HepG2 (cell line): ENCODE results near the gene RPL36AL. TPM values are rescaled to one million over a fixed set of nuclear protein-coding genes. Genes with fewer than 3 reads are reported as not detected.
A peak's percentile ranks its signal among the peaks of the same experiment; 100 is the strongest.

ENCODE experiments used
- CCDC6 ChIP-seq: sonication (generic); formaldehyde crosslinking; IDR thresholded peaks from 2 replicates; pipeline ENCODE4 v1.8.1; 2022; ENCODE audit warnings: mild to moderate bottlenecking, missing genetic modification reagents, moderate library complexity
- CSRNP1 ChIP-seq: sonication (generic); formaldehyde crosslinking; IDR thresholded peaks from 2 replicates; pipeline ENCODE4 v1.8.1; 2023; ENCODE audit warnings: mild to moderate bottlenecking, missing genetic modification reagents
- GMEB2 ChIP-seq: IDR thresholded peaks from 2 replicates; pipeline ENCODE4 v1.6.1; 2016; ENCODE audit warnings: missing biosample characterization, missing genetic modification reagents, low read depth
- IKZF5 ChIP-seq: IDR thresholded peaks from 2 replicates; pipeline ENCODE4 v1.6.1; 2018; ENCODE audit warnings: missing genetic modification reagents, mild to moderate bottlenecking, missing compliant biosample characterization
- IRX3 ChIP-seq: sonication (generic); formaldehyde crosslinking; IDR thresholded peaks from 2 replicates; pipeline ENCODE4 v1.8.1; 2023; ENCODE audit warnings: mild to moderate bottlenecking, low read depth, missing genetic modification reagents, borderline replicate concordance
- LCORL ChIP-seq, 2 experiments: fragments of 450-650 bp in 1 of 2; sonication (generic) in 1 of 2; formaldehyde crosslinking in 1 of 2; IDR thresholded peaks; 2 replicates each; pipeline versions ENCODE4 v1.5.0 to v1.6.1; 2017 to 2020; ENCODE audit warnings: antibody characterized with exemption in 1 of 2, missing genetic modification reagents in 1 of 2
- MAX ChIP-seq: IDR thresholded peaks from 2 replicates; pipeline ENCODE4 v1.6.1; 2012; ENCODE audit warnings: inconsistent platforms
- MED1 ChIP-seq: sonication (generic); formaldehyde crosslinking; IDR thresholded peaks from 2 replicates; pipeline ENCODE4 v1.4.0; 2020; ENCODE audit warnings: missing genetic modification reagents
- MXD1 ChIP-seq: sonication (generic); formaldehyde crosslinking; IDR thresholded peaks from 2 replicates; pipeline ENCODE4 v1.4.0; 2020; ENCODE audit warnings: mild to moderate bottlenecking, missing genetic modification reagents
- REPIN1 ChIP-seq: sonication (generic); formaldehyde crosslinking; IDR thresholded peaks from 2 replicates; pipeline ENCODE4 v1.8.0; 2022; ENCODE audit warnings: missing genetic modification reagents, low read depth, mild to moderate bottlenecking, borderline replicate concordance
- REXO4 ChIP-seq: sonication (generic); formaldehyde crosslinking; IDR thresholded peaks from 2 replicates; pipeline ENCODE4 v1.8.0; 2022; ENCODE audit warnings: missing genetic modification reagents, mild to moderate bottlenecking, borderline replicate concordance
- ZNF30 ChIP-seq: sonication (generic); formaldehyde crosslinking; IDR thresholded peaks from 2 replicates; pipeline ENCODE4 v1.5.0; 2020; ENCODE audit warnings: mild to moderate bottlenecking, missing genetic modification reagents
- ZNF431 ChIP-seq: sonication (generic); formaldehyde crosslinking; IDR thresholded peaks from 2 replicates; pipeline ENCODE4 v1.9.0; 2022; ENCODE audit warnings: missing genetic modification reagents, low read depth, mild to moderate bottlenecking, borderline replicate concordance
- ZNF598 ChIP-seq: sonication (generic); formaldehyde crosslinking; IDR thresholded peaks from 2 replicates; pipeline ENCODE4 v1.5.1; 2020; ENCODE audit warnings: mild to moderate bottlenecking, missing genetic modification reagents, borderline replicate concordance
- ZNF609 ChIP-seq: sonication (generic); formaldehyde crosslinking; IDR thresholded peaks from 2 replicates; pipeline ENCODE4 v1.4.0; 2020; ENCODE audit warnings: mild to moderate bottlenecking, missing genetic modification reagents, borderline replicate concordance
- ZNF850 ChIP-seq: sonication (generic); formaldehyde crosslinking; conservative IDR thresholded peaks from 2 replicates; pipeline ENCODE4 v1.9.0; 2021; ENCODE audit warnings: mild to moderate bottlenecking, missing genetic modification reagents
- ZSCAN9 ChIP-seq: IDR thresholded peaks from 2 replicates; pipeline ENCODE4 v1.6.1; 2016; ENCODE audit warnings: borderline replicate concordance
- polyA plus RNA-seq, 8 experiments: library from polyadenylated mRNA; depleted of rRNA in 3 of 8; stranded (reverse) in 7 of 8; unstranded in 1 of 8; fragments of >200 nt; fragmentation: Illumina TruSeq in 4 of 8; extraction: Trizol in 4 of 8; gene quantifications; 2 replicates each; pipeline versions ENCODE4 v1.2.1 to v1.2.3, GENCODE V29; 2011 to 2016; ENCODE audit warnings: low read depth in 4 of 8, missing spikeins in 1 of 8, mixed read lengths in 1 of 8; ENCODE audit not compliant: insufficient read depth in 1 of 8
- total RNA-seq, 5 experiments: library from RNA; depleted of rRNA; stranded (reverse); fragments of >200 nt; fragmentation: Illumina TruSeq; extraction: Trizol; gene quantifications; 2 replicates each; pipeline ENCODE4 v1.2.3, GENCODE V29; 2016; ENCODE audit warnings: low read depth in 1 of 5

RPL36AL gene
- total and polyA plus RNA-seq, 2 of the 13 experiments (the other 11 are each of a cell fraction or from before 2014, with no cell fraction given): 90.0 to 294 TPM

GRCh38 chr14:49633640-49634546 is 13.5 kb upstream of the RPL36AL start (continued):
- TF ChIP-seq REXO4 (CRISPR knock-in tag): no peak; the same call in 1 of the 2 replicates
- peak; percentile 96 for TF ChIP-seq CCDC6 (CRISPR knock-in tag)
- TF ChIP-seq MXD1 (CRISPR knock-in tag): peak; percentile 86
- peak; percentile 37; the same call in 1 of the 2 replicates for TF ChIP-seq ZSCAN9 (CRISPR knock-in tag)
- TF ChIP-seq REPIN1 (CRISPR knock-in tag): peak; percentile 73
- TF ChIP-seq IRX3 (CRISPR knock-in tag): peak; percentile 27; the same call in 1 of the 2 replicates
- TF ChIP-seq GMEB2 (CRISPR knock-in tag): peak; percentile 24; the same call in 1 of the 2 replicates
- 0 out of 2 replicates have a peak, but pooled peaks have one; percentile 55 for TF ChIP-seq ZNF598 (CRISPR knock-in tag)
- TF ChIP-seq ZNF850 (CRISPR knock-in tag): peak; percentile 80
- TF ChIP-seq MED1 (CRISPR knock-in tag): peak; percentile 80
- peak; percentile 82 for TF ChIP-seq ZNF431
- no peak for TF ChIP-seq ZNF30 (CRISPR knock-in tag)
- peak; percentile 77 for TF ChIP-seq MAX
- peak; percentile 41 for TF ChIP-seq CSRNP1 (CRISPR knock-in tag)
- no peak for TF ChIP-seq LCORL (IDR thresholded peaks at IDR 0.05)
- peak; percentile 56; the same call in 1 of the 2 replicates for TF ChIP-seq LCORL (CRISPR knock-in tag; IDR thresholded peaks at IDR 0.05)
- TF ChIP-seq ZNF609 (CRISPR knock-in tag): peak; percentile 56
- peak; percentile 76 for TF ChIP-seq IKZF5 (CRISPR knock-in tag)
